SU-DHL-6 (cell line): ENCODE data around the gene SLC22A13.

Source experiments
- H2AFZ ChIP-seq: fragments of 200-600 bp; sonication (generic); 2 replicates; pipeline ENCODE4 v1.6.1; 2014; ENCODE audit warnings: low read depth, mild to moderate bottlenecking, moderate library complexity, mixed read lengths, antibody characterized with exemption, low read length; ENCODE audit not compliant: severe bottlenecking
- H3F3A ChIP-seq: fragments of 200-600 bp; shearing (Covaris generic); 2 replicates; pipeline ENCODE4 v1.6.0; 2016; ENCODE audit warnings: antibody characterized with exemption, mild to moderate bottlenecking; ENCODE audit not compliant: insufficient read depth
- H3K27ac ChIP-seq: fragments of 200-600 bp; sonication (generic); 2 replicates; pipeline ENCODE4 v1.5.1; 2016; ENCODE audit warnings: low read depth, mild to moderate bottlenecking, low read length, moderate library complexity, mixed read lengths
- H3K27me3 ChIP-seq: fragments of 200-600 bp; sonication (generic), shearing (Covaris generic); 2 replicates; pipeline ENCODE4 v1.6.0; 2014; ENCODE audit warnings: mild to moderate bottlenecking, low read length
- H3K36me3 ChIP-seq: fragments of 200-600 bp; sonication (generic); 2 replicates; pipeline ENCODE4 v1.6.1; 2014; ENCODE audit warnings: mild to moderate bottlenecking, low read length, mixed read lengths
- H3K4me2 ChIP-seq: fragments of 300-600, 200-600 bp; shearing (Covaris generic), sonication (generic); 2 replicates; pipeline ENCODE4 v1.6.0; 2014; ENCODE audit warnings: low read length, low read depth, mild to moderate bottlenecking; ENCODE audit not compliant: poor library complexity, severe bottlenecking
- H3K4me3 ChIP-seq: fragments of 200-600 bp; sonication (generic); 2 replicates; pipeline ENCODE4 v1.5.1; 2014; ENCODE audit warnings: antibody characterized with exemption, low read length, mild to moderate bottlenecking, mixed read lengths; ENCODE audit not compliant: insufficient read depth, poor library complexity, severe bottlenecking
- H3K79me2 ChIP-seq: fragments of 200-600 bp; sonication (generic); 2 replicates; pipeline ENCODE4 v1.6.1; 2014; ENCODE audit warnings: mild to moderate bottlenecking, low read length, moderate library complexity; ENCODE audit not compliant: insufficient read depth
- H3K9ac ChIP-seq: fragments of 200-600 bp; sonication (generic); 2 replicates; pipeline ENCODE4 v1.7.0; 2014; ENCODE audit warnings: mild to moderate bottlenecking, low read length
- H3K9me2 ChIP-seq: fragments of 200-600 bp; sonication (generic); replicated peaks from 2 replicates; pipeline ENCODE4 v1.6.1; 2014; ENCODE audit warnings: low read length; ENCODE audit not compliant: insufficient read depth
- H3K9me3 ChIP-seq: fragments of 200-600 bp; sonication (generic); 2 replicates; pipeline ENCODE4 v1.6.1; 2014; ENCODE audit warnings: low read length, mixed read lengths; ENCODE audit not compliant: insufficient read depth
- H4K20me1 ChIP-seq: fragments of 200-600 bp; sonication (generic); 2 replicates; pipeline ENCODE4 v1.6.1; 2014; ENCODE audit warnings: low read depth, mild to moderate bottlenecking, antibody characterized with exemption, low read length, moderate library complexity, mixed read lengths
- CTCF ChIP-seq: fragments of 200-600 bp; sonication (generic); IDR thresholded peaks from one replicate; pipeline ENCODE4 v1.5.1; 2017; ENCODE audit warnings: antibody characterized with exemption, mild to moderate bottlenecking, low read length, moderate library complexity; ENCODE audit not compliant: insufficient read depth, poor library complexity, severe bottlenecking
- EZH2phosphoT487 ChIP-seq: fragments of 200-600 bp; sonication (generic), shearing (Covaris generic); conservative IDR thresholded peaks from 2 replicates; pipeline ENCODE4 v1.6.1; 2018; ENCODE audit warnings: mild to moderate bottlenecking, antibody characterized with exemption, low read length, moderate library complexity, mixed read lengths

The SLC22A13 gene

DNA sequence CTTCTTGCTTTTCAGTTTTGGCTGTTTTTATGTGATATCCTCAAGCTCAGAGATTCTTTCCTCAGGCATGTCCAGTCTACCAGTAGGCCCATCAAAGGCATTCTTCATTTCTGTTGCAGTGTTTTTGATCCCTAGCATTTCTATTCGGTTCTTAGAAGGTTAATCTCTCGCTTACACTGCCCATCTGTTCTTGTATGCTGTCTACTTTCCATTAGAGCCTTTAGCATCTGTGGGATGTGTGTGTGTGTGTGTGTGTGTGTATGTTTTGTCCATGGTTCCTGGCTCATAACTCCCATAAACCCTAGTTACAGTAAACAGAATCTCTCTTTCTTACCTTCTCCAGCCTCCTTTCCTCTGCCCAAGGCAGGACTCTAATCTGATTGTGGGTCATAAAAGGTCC is 5.1 kb upstream of the SLC22A13 start:
- Histone ChIP-seq H3K27me3 (no peaks in the 10 kb centered on the region), H2AFZ (no peak overlapping the region), H3K4me2 (no peak overlapping the region), H3K9ac (no peak overlapping the region), H3K36me3 (no peaks in the 10 kb centered on the region), H3K27ac (no peak overlapping the region), H3K79me2 (no peaks in the 10 kb centered on the region), H3F3A (peaks cover 4% of the 10 kb centered on the region; the same call in 1 of the 2 replicates), H3K4me3 (no peak overlapping the region), H4K20me1 (no peaks in the 10 kb centered on the region), H3K9me3 (no peaks in the 10 kb centered on the region), H3K9me2 (no peaks in the 10 kb centered on the region)
- TF ChIP-seq EZH2phosphoT487 (no peak), CTCF (no peak)

- Histone ChIP-seq H3K4me2 (no peak overlapping the region), H4K20me1 (no peaks in the 10 kb centered on the region), H3K36me3 (no peaks in the 10 kb centered on the region), H3K9ac (no peak overlapping the region), H3K4me3 (no peak overlapping the region), H2AFZ (no peak overlapping the region), H3K79me2 (no peaks in the 10 kb centered on the region), H3K9me2 (no peaks in the 10 kb centered on the region), H3K9me3 (no peaks in the 10 kb centered on the region), H3F3A (0 out of 2 replicates have a peak, but pooled peaks cover 4% of the 10 kb centered on the region), H3K27me3 (no peaks in the 10 kb centered on the region), H3K27ac (no peak overlapping the region)
- TF ChIP-seq CTCF (no peak), EZH2phosphoT487 (no peak)
These were observed 1.2 kb upstream of the SLC22A13 start for GRCh38 chr3:38264353-38264771.

DNA sequence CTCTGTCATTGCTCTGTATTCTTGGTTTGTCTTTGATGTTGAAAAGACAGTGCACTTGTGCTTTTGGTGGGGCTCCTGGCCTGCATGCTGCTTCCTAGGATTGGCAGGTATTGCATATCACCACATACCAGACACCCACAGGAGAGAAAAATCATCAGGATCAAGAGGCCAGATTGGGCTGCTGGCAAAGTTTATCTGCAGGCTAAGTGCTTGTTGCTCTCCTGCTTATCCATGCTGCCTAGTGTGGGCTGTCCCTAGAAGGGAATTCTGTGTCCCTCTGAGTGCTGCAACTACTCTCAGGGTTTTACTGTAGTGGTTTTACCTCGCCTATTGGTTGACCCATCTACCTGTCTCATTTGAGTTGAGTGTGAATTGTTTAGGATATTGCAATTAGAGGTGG is 833 bp upstream of the SLC22A13 start:
- Histone ChIP-seq H3K27ac (no peak overlapping the region), H3K27me3 (no peaks in the 10 kb centered on the region), H2AFZ (no peak overlapping the region), H3K4me2 (no peak overlapping the region), H3F3A (0 out of 2 replicates have a peak, but pooled peaks cover 4% of the 10 kb centered on the region), H3K9me2 (no peaks in the 10 kb centered on the region), H3K9me3 (no peaks in the 10 kb centered on the region), H3K9ac (no peak overlapping the region), H3K4me3 (no peak overlapping the region), H3K79me2 (no peaks in the 10 kb centered on the region), H3K36me3 (no peaks in the 10 kb centered on the region), H4K20me1 (no peaks in the 10 kb centered on the region)
- TF ChIP-seq CTCF (no peak), EZH2phosphoT487 (no peak)
